ENCODE measurements around the gene EIF4E2.
A peak's percentile ranks its signal among the peaks of the same experiment; 100 is the strongest.

Gene EIF4E2

GRCh38 chr2:232588680-232589585 is 38.4 kb downstream of the EIF4E2 start:
- Histone ChIP-seq H3K9me3 (replicated peaks; ENCODE audit: low read length) (no peaks in the 10 kb centered on the region), H3K4me3 (ENCODE audit: low read length) (no peak overlapping the region), H3K36me3 (ENCODE audit: insufficient read depth, low read length) (peaks cover 6% of the 10 kb centered on the region), H3K4me2 (ENCODE audit: low read length) (peak overlapping the region; percentile 46), H3K9ac (ENCODE audit: low read depth, low read length) (peak overlapping the region; percentile 33), H3K27me3 (ENCODE audit: control insufficient read depth, insufficient read depth, low read length) (no peaks in the 10 kb centered on the region), H3K4me1 (ENCODE audit: control insufficient read depth, insufficient read depth, low read length) (peaks cover 19% of the 10 kb centered on the region)

GRCh38 chr2:232592772-232593395 is 42.4 kb downstream of the EIF4E2 start:
- Histone ChIP-seq H3K9me3 (replicated peaks; ENCODE audit: low read length) (no peaks in the 10 kb centered on the region), H3K27me3 (ENCODE audit: control insufficient read depth, insufficient read depth, low read length) (no peaks in the 10 kb centered on the region), H3K36me3 (ENCODE audit: insufficient read depth, low read length) (no peaks in the 10 kb centered on the region), H3K4me2 (ENCODE audit: low read length) (no peak overlapping the region), H3K9ac (ENCODE audit: low read depth, low read length) (no peak overlapping the region), H3K4me3 (ENCODE audit: low read length) (no peak overlapping the region), H3K4me1 (ENCODE audit: control insufficient read depth, insufficient read depth, low read length) (peaks cover 19% of the 10 kb centered on the region)

- no peak overlapping the region for H3K4me3 ChIP-seq (ENCODE audit: low read length)
- H3K9me3 ChIP-seq (replicated peaks; ENCODE audit: low read length): no peaks in the 10 kb centered on the region
- no peaks in the 10 kb centered on the region for H3K27me3 ChIP-seq (ENCODE audit: control insufficient read depth, insufficient read depth, low read length)
- H3K36me3 ChIP-seq (ENCODE audit: insufficient read depth, low read length): no peaks in the 10 kb centered on the region
- H3K4me2 ChIP-seq (ENCODE audit: low read length): no peak overlapping the region
- H3K4me1 ChIP-seq (ENCODE audit: control insufficient read depth, insufficient read depth, low read length): peaks cover 13% of the 10 kb centered on the region
- no peak overlapping the region for H3K9ac ChIP-seq (ENCODE audit: low read depth, low read length)
Measured at GRCh38 chr2:232593982-232594381, 43.5 kb downstream of the EIF4E2 start.

- Histone ChIP-seq H3K4me3 (ENCODE audit: low read length) (no peak overlapping the region), H3K4me2 (ENCODE audit: low read length) (no peak overlapping the region), H3K9ac (ENCODE audit: low read depth, low read length) (no peak overlapping the region), H3K4me1 (ENCODE audit: control insufficient read depth, insufficient read depth, low read length) (peaks cover 9% of the 10 kb centered on the region), H3K27me3 (ENCODE audit: control insufficient read depth, insufficient read depth, low read length) (no peaks in the 10 kb centered on the region), H3K9me3 (replicated peaks; ENCODE audit: low read length) (no peaks in the 10 kb centered on the region), H3K36me3 (ENCODE audit: insufficient read depth, low read length) (no peaks in the 10 kb centered on the region)
Measured at GRCh38 chr2:232597362-232598079, 47.0 kb downstream of the EIF4E2 start.

GRCh38 chr2:232598293-232598692 is 47.8 kb downstream of the EIF4E2 start:
- Histone ChIP-seq H3K4me3 (ENCODE audit: low read length) (no peak overlapping the region), H3K27me3 (ENCODE audit: control insufficient read depth, insufficient read depth, low read length) (no peaks in the 10 kb centered on the region), H3K9ac (ENCODE audit: low read depth, low read length) (no peak overlapping the region), H3K9me3 (replicated peaks; ENCODE audit: low read length) (no peaks in the 10 kb centered on the region), H3K4me1 (ENCODE audit: control insufficient read depth, insufficient read depth, low read length) (peaks cover 2% of the 10 kb centered on the region), H3K36me3 (ENCODE audit: insufficient read depth, low read length) (no peaks in the 10 kb centered on the region), H3K4me2 (ENCODE audit: low read length) (no peak overlapping the region)

GRCh38 chr2:232600053-232600773 is 49.7 kb downstream of the EIF4E2 start:
- Histone ChIP-seq H3K9ac (ENCODE audit: low read depth, low read length) (no peak overlapping the region), H3K4me2 (ENCODE audit: low read length) (no peak overlapping the region), H3K9me3 (replicated peaks; ENCODE audit: low read length) (no peaks in the 10 kb centered on the region), H3K4me1 (ENCODE audit: control insufficient read depth, insufficient read depth, low read length) (no peaks in the 10 kb centered on the region), H3K4me3 (ENCODE audit: low read length) (no peak overlapping the region), H3K36me3 (ENCODE audit: insufficient read depth, low read length) (no peaks in the 10 kb centered on the region), H3K27me3 (ENCODE audit: control insufficient read depth, insufficient read depth, low read length) (peaks cover 8% of the 10 kb centered on the region)

- Histone ChIP-seq H3K9ac (ENCODE audit: low read depth, low read length) (no peak overlapping the region), H3K4me1 (ENCODE audit: control insufficient read depth, insufficient read depth, low read length) (peaks cover 3% of the 10 kb centered on the region), H3K27me3 (ENCODE audit: control insufficient read depth, insufficient read depth, low read length) (peaks cover 8% of the 10 kb centered on the region), H3K9me3 (replicated peaks; ENCODE audit: low read length) (no peaks in the 10 kb centered on the region), H3K4me2 (ENCODE audit: low read length) (no peak overlapping the region), H3K36me3 (ENCODE audit: insufficient read depth, low read length) (no peaks in the 10 kb centered on the region), H3K4me3 (ENCODE audit: low read length) (no peak overlapping the region)
Measured at GRCh38 chr2:232603283-232603682, 52.8 kb downstream of the EIF4E2 start.

- no peaks in the 10 kb centered on the region for H3K36me3 ChIP-seq (ENCODE audit: insufficient read depth, low read length)
- H3K9ac ChIP-seq (ENCODE audit: low read depth, low read length): no peak overlapping the region
- peaks cover 3% of the 10 kb centered on the region for H3K4me1 ChIP-seq (ENCODE audit: control insufficient read depth, insufficient read depth, low read length)
- no peak overlapping the region for H3K4me3 ChIP-seq (ENCODE audit: low read length)
- H3K4me2 ChIP-seq (ENCODE audit: low read length): no peak overlapping the region
- no peaks in the 10 kb centered on the region for H3K9me3 ChIP-seq (replicated peaks; ENCODE audit: low read length)
- H3K27me3 ChIP-seq (ENCODE audit: control insufficient read depth, insufficient read depth, low read length): peaks cover 8% of the 10 kb centered on the region
Measured at GRCh38 chr2:232604535-232604934, 54.0 kb downstream of the EIF4E2 start.

- Histone ChIP-seq H3K36me3 (ENCODE audit: insufficient read depth, low read length) (no peaks in the 10 kb centered on the region), H3K4me3 (ENCODE audit: low read length) (no peak overlapping the region), H3K27me3 (ENCODE audit: control insufficient read depth, insufficient read depth, low read length) (peaks cover 8% of the 10 kb centered on the region), H3K4me1 (ENCODE audit: control insufficient read depth, insufficient read depth, low read length) (peaks cover 11% of the 10 kb centered on the region), H3K9ac (ENCODE audit: low read depth, low read length) (no peak overlapping the region), H3K9me3 (replicated peaks; ENCODE audit: low read length) (no peaks in the 10 kb centered on the region), H3K4me2 (ENCODE audit: low read length) (no peak overlapping the region)
Measured at GRCh38 chr2:232607011-232607410, 56.5 kb downstream of the EIF4E2 start.

- H3K27me3 ChIP-seq (ENCODE audit: control insufficient read depth, insufficient read depth, low read length): peaks cover under 1% of the 10 kb centered on the region
- no peak overlapping the region for H3K4me3 ChIP-seq (ENCODE audit: low read length)
- no peak overlapping the region for H3K4me2 ChIP-seq (ENCODE audit: low read length)
- H3K36me3 ChIP-seq (ENCODE audit: insufficient read depth, low read length): no peaks in the 10 kb centered on the region
- no peaks in the 10 kb centered on the region for H3K9me3 ChIP-seq (replicated peaks; ENCODE audit: low read length)
- no peak overlapping the region for H3K9ac ChIP-seq (ENCODE audit: low read depth, low read length)
- H3K4me1 ChIP-seq (ENCODE audit: control insufficient read depth, insufficient read depth, low read length): peaks cover 13% of the 10 kb centered on the region
Measured at GRCh38 chr2:232609607-232610006, 59.1 kb downstream of the EIF4E2 start.

- H3K27me3 ChIP-seq (ENCODE audit: control insufficient read depth, insufficient read depth, low read length): no peaks in the 10 kb centered on the region
Measured at GRCh38 chr2:232610081-232610480, 59.6 kb downstream of the EIF4E2 start.

More at GRCh38 chr2:232610081-232610480, 59.6 kb downstream of the EIF4E2 start:
- no peak overlapping the region for H3K4me2 ChIP-seq (ENCODE audit: low read length)
- H3K9ac ChIP-seq (ENCODE audit: low read depth, low read length): no peak overlapping the region
- peaks cover 13% of the 10 kb centered on the region for H3K4me1 ChIP-seq (ENCODE audit: control insufficient read depth, insufficient read depth, low read length)
- no peak overlapping the region for H3K4me3 ChIP-seq (ENCODE audit: low read length)
- no peaks in the 10 kb centered on the region for H3K9me3 ChIP-seq (replicated peaks; ENCODE audit: low read length)
- H3K36me3 ChIP-seq (ENCODE audit: insufficient read depth, low read length): no peaks in the 10 kb centered on the region
